ENCODE data around the gene REC8. TPM values are rescaled to one million over a fixed set of nuclear protein-coding genes. Genes with fewer than 3 reads are reported as not detected.
A peak's percentile ranks its signal among the peaks of the same experiment; 100 is the strongest.

Gene REC8
- total RNA-seq, 2 experiments from 2014 or later: 55.1 to 60.7 TPM

GRCh38 chr14:24132976-24133375 lies 38.9 kb upstream of the REC8 start:
- Mint-ChIP-seq H3K9me3 (no peaks in the 10 kb centered on the region), H3K4me3 (peak overlapping the region; percentile 33), H3K27me3 (no peaks in the 10 kb centered on the region), H3K27ac (peak overlapping the region; percentile 88), H3K36me3 (peaks cover 16% of the 10 kb centered on the region), H3K4me1 (peaks cover 32% of the 10 kb centered on the region)
- no peak for DNase-seq
- no peak for ATAC-seq (ENCODE audit: low read depth)
- POLR2A ChIA-PET: interaction anchor here (0.9 to 5.6 kb wide), 7 partner anchors 8 to 576 kb away, joined by 3 to 51 read pairs (median 6); partner anchors contain the start of genes DCAF11, EMC9, IRF9 and NRL

GRCh38 chr14:24133735-24134134 lies 38.1 kb upstream of the REC8 start:
- H3K27me3 Mint-ChIP-seq: no peaks in the 10 kb centered on the region
- H3K27ac Mint-ChIP-seq: no peak overlapping the region
- ATAC-seq (ENCODE audit: low read depth): no peak
- no peak for DNase-seq
- peaks cover 24% of the 10 kb centered on the region for H3K36me3 Mint-ChIP-seq
- H3K4me3 Mint-ChIP-seq: no peak overlapping the region
- H3K4me1 Mint-ChIP-seq: peaks cover 38% of the 10 kb centered on the region
- no peaks in the 10 kb centered on the region for H3K9me3 Mint-ChIP-seq
- POLR2A ChIA-PET: interaction anchor here (0.9 to 5.6 kb wide), 6 partner anchors 8 to 577 kb away, joined by 3 to 51 read pairs (median 8); partner anchors contain the start of genes DCAF11, EMC9, IRF9 and NRL

DNA sequence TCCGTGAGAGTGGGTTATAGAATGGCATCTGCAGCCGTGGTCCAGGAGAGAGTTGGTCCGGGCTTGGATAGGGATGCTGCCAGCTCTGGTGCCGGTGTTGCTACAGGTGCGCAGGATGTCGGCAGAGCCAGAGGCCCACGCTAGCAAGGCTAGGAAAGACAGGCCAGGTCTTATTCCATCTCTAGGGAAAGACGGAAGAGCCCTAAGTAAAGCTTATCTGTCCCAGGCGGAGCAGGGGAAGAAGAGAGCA lies 36.4 kb upstream of the REC8 start:
- H3K4me3 Mint-ChIP-seq: peak overlapping the region; percentile 96
- no peaks in the 10 kb centered on the region for H3K9me3 Mint-ChIP-seq
- H3K36me3 Mint-ChIP-seq: peaks cover 35% of the 10 kb centered on the region
- H3K4me1 Mint-ChIP-seq: peaks cover 50% of the 10 kb centered on the region
- no peaks in the 10 kb centered on the region for H3K27me3 Mint-ChIP-seq
- POLR2A ChIA-PET: interaction anchor here (0.5 to 7.5 kb wide), 20 partner anchors 11 to 301 kb away, joined by 3 to 176 read pairs (median 6); partner anchors contain the start of genes CHMP4A, DCAF11, IRF9 and NRL
- H3K27ac Mint-ChIP-seq: peak overlapping the region; percentile 94
- no peak for DNase-seq
- peak; percentile 1 for ATAC-seq (ENCODE audit: low read depth)

- ATAC-seq (ENCODE audit: low read depth) (peak; percentile 87), DNase-seq (peak; percentile 97)
- peaks cover 51% of the 10 kb centered on the region for H3K4me1 Mint-ChIP-seq
- H3K4me3 Mint-ChIP-seq: peak within 1 kb of the TSS; percentile 96
- H3K27me3 Mint-ChIP-seq: no peaks in the 10 kb centered on the region
- H3K27ac Mint-ChIP-seq: peak within 1 kb of the TSS; percentile 94
- no peaks in the 10 kb centered on the region for H3K9me3 Mint-ChIP-seq
- POLR2A ChIA-PET: interaction anchor here (0.5 to 7.5 kb wide), 24 partner anchors 8 to 301 kb away, joined by 3 to 176 read pairs (median 4); partner anchors contain the start of genes CHMP4A, DCAF11, IRF9 and NRL
- peaks cover 40% of the 10 kb centered on the region for H3K36me3 Mint-ChIP-seq
Measured at GRCh38 chr14:24135834-24136683, 35.8 kb upstream of the REC8 start, which contains the start of gene PSME1. Gene PSME1 (plus strand): TSS chr14:24136194. CDS start chr14:24136263, 69 bp downstream.

GRCh38 chr14:24136684-24137528 lies 35.0 kb upstream of the REC8 start:
- no peaks in the 10 kb centered on the region for H3K27me3 Mint-ChIP-seq
- H3K4me1 Mint-ChIP-seq: peaks cover 50% of the 10 kb centered on the region
- H3K4me3 Mint-ChIP-seq: peak overlapping the region; percentile 96
- DNase-seq (no peak), ATAC-seq (ENCODE audit: low read depth) (no peak)
- no peaks in the 10 kb centered on the region for H3K9me3 Mint-ChIP-seq
- H3K36me3 Mint-ChIP-seq: peaks cover 39% of the 10 kb centered on the region
- H3K27ac Mint-ChIP-seq: peak overlapping the region; percentile 94
- POLR2A ChIA-PET: interaction anchor here (0.9 to 7.5 kb wide), 15 partner anchors 7 to 160 kb away, joined by 3 to 176 read pairs (median 13); partner anchors contain the start of genes CHMP4A, DCAF11, IRF9 and NRL

DNA sequence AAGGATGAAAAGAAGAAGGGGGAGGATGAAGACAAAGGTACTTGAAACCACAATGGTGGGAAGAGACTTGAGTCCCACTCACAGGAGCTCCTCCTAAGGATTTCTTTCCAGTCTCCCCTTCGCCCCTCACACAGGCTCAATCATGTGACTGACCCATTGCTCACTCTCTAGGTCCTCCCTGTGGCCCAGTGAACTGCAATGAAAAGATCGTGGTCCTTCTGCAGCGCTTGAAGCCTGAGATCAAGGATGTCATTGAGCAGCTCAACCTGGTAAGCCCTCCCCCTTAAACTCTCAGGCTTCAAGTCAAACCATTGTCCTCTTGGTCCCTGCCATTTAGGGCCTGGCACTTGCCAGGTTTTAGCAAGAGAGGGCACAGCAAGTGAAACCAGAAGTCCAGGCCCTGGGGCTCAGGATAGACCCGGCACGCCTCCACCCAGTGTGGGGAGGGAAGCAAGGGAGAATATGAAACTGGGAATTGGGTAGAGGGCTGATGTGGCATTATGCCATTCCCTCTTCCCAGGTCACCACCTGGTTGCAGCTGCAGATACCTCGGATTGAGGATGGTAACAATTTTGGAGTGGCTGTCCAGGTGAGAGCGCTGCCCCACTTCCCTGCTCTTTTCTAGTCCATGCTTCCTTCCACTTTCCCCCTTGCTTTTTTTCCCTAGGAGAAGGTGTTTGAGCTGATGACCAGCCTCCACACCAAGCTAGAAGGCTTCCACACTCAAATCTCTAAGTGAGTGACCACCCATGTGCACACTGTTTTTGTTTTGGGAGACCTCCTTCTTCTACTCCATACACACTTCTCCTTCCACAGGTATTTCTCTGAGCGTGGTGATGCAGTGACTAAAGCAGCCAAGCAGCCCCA lies 34.1 kb upstream of the REC8 start:
- H3K4me1 Mint-ChIP-seq: peaks cover 47% of the 10 kb centered on the region
- H3K9me3 Mint-ChIP-seq: no peaks in the 10 kb centered on the region
- ATAC-seq (ENCODE audit: low read depth) (no peak), DNase-seq (no peak)
- H3K27me3 Mint-ChIP-seq: no peaks in the 10 kb centered on the region
- H3K27ac Mint-ChIP-seq: peak overlapping the region; percentile 94
- peaks cover 42% of the 10 kb centered on the region for H3K36me3 Mint-ChIP-seq
- H3K4me3 Mint-ChIP-seq: peak overlapping the region; percentile 100
- POLR2A ChIA-PET: interaction anchor here (1.2 to 7.5 kb wide), 11 partner anchors 9 to 76 kb away, joined by 3 to 176 read pairs (median 17); partner anchors contain the start of genes CHMP4A, DCAF11, IRF9 and NRL

DNA sequence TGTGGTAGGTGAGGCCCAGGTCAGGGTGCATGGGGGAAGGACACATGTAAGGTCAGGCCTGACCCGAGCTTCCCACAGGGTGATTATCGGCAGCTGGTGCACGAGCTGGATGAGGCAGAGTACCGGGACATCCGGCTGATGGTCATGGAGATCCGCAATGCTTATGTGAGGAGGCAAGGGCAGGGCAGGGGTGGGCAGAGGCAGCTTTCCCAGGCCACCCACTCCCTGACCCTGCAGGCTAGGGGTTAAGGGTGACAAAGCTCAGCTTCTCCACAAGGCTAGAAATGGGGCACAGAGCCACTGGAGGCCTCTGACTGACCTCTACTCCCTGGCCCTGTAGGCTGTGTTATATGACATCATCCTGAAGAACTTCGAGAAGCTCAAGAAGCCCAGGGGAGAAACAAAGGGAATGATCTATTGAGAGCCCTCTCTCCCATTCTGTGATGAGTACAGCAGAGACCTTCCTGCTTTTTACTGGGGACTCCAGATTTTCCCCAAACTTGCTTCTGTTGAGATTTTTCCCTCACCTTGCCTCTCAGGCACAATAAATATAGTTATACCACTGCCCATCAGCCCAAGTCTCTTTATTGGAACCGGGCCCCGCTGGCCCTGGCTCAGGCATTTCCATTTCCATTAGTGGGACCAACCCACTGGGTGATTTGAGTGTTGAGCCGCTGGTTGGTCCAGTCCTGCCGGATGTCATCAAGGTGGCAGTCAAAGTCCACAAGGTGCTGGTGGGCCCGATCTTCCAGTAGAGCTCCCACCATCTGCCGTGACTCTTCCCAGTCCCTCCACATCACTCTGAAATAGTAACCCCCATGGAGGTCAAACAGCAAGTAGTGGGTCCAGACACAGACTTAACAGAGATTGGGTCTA lies 33.2 kb upstream of the REC8 start:
- peak overlapping the region; percentile 100 for H3K4me3 Mint-ChIP-seq
- H3K36me3 Mint-ChIP-seq: peaks cover 47% of the 10 kb centered on the region
- POLR2A ChIA-PET: interaction anchor here (0.6 to 7.5 kb wide), 5 partner anchors 8 to 57 kb away, joined by 3 to 176 read pairs (median 94); partner anchors contain the start of genes DCAF11, IRF9, NRL and PSME2
- peaks cover 52% of the 10 kb centered on the region for H3K4me1 Mint-ChIP-seq
- DNase-seq: no peak
- ATAC-seq (ENCODE audit: low read depth): no peak
- no peaks in the 10 kb centered on the region for H3K9me3 Mint-ChIP-seq
- peak overlapping the region; percentile 76 for H3K27ac Mint-ChIP-seq
- H3K27me3 Mint-ChIP-seq: no peaks in the 10 kb centered on the region

DNA sequence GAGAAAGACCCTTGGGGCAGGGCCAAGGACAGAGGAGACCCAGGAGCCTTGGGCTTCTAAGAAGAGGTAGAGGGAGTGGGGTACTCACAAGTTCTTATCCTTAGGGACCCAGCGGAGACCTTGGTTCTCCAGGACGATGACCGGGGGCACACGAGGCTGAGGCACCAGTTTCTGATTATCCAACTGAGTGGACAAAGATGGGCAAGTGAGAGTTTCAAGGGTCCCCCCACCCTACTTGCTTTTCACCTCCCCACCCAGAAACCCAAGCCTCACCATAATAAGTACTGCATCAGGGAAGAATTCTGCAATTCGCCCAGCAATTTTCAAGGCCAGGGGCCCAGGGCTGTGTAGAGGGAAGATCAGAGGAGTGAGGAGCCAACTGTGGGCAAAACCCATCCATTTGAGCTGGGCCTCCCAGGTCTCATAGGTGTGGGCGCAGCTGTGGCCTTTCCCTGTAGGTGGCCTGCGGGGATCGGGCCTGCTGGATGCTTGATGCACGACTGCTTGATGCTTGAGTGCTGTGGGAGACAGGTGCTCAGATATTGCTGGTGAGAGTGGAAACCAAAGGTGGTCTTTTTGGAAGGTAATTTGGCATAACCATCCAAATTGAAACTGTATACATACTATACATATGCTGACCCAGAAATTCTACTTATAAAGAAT lies 32.5 kb upstream of the REC8 start:
- Mint-ChIP-seq H3K36me3 (peaks cover 49% of the 10 kb centered on the region), H3K27ac (peak overlapping the region; percentile 76), H3K27me3 (no peaks in the 10 kb centered on the region), H3K4me3 (peak overlapping the region; percentile 100), H3K9me3 (no peaks in the 10 kb centered on the region), H3K4me1 (peaks cover 58% of the 10 kb centered on the region)
- ATAC-seq (ENCODE audit: low read depth): no peak
- no peak for DNase-seq
- POLR2A ChIA-PET: interaction anchor here (0.6 to 14.1 kb wide), 7 partner anchors 8 to 106 kb away, joined by 3 to 347 read pairs (median 94); partner anchors contain the start of genes DCAF11, IRF9, NRL and PSME2

- H3K36me3 Mint-ChIP-seq: peaks cover 57% of the 10 kb centered on the region
- no peaks in the 10 kb centered on the region for H3K9me3 Mint-ChIP-seq
- no peaks in the 10 kb centered on the region for H3K27me3 Mint-ChIP-seq
- POLR2A ChIA-PET: interaction anchor here (0.5 to 14.1 kb wide), 18 partner anchors 9 to 102 kb away, joined by 3 to 347 read pairs (median 6); partner anchors contain the start of genes CHMP4A, DCAF11, IRF9 and MDP1
- peak; percentile 96 for DNase-seq
- peak within 1 kb of the TSS; percentile 100 for H3K4me3 Mint-ChIP-seq
- H3K4me1 Mint-ChIP-seq: peaks cover 63% of the 10 kb centered on the region
- ATAC-seq (ENCODE audit: low read depth): peak; percentile 91
- H3K27ac Mint-ChIP-seq: peak within 1 kb of the TSS; percentile 98
Measured at GRCh38 chr14:24141097-24141880, 30.6 kb upstream of the REC8 start, which contains the start of gene EMC9. Gene EMC9 (minus strand): TSS chr14:24141591. CDS start chr14:24141304, 287 bp downstream.

DNA sequence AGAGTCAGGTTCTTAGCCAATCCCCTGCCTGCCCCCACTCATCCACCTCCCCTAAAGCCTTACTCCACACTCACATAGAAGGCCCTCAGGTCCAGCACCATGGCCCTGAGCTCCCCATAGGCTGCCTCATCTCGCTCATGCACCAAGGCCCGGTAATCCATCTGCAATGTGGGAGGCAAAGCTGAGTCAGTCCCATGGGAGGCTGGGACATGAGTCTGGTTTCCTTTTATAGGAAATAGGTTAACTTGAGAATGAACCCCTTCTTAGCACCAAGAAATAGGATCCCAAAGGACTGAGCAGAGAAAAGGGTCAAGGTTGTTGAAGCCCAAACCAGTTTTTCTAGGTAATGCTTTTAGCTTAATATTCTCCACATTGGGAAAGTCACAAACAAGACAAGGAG lies 28.4 kb upstream of the REC8 start:
- H3K36me3 Mint-ChIP-seq: peaks cover 47% of the 10 kb centered on the region
- H3K27ac Mint-ChIP-seq: peak overlapping the region; percentile 54
- DNase-seq (no peak), ATAC-seq (ENCODE audit: low read depth) (no peak)
- H3K4me3 Mint-ChIP-seq: peak overlapping the region; percentile 7
- H3K4me1 Mint-ChIP-seq: peaks cover 51% of the 10 kb centered on the region
- POLR2A ChIA-PET: interaction anchor here (0.9 to 14.1 kb wide), 3 partner anchors 7 to 29 kb away, joined by 4 to 347 read pairs (median 4); partner anchors contain the start of genes DCAF11, IRF9, NRL and PSME1
- no peaks in the 10 kb centered on the region for H3K9me3 Mint-ChIP-seq
- no peaks in the 10 kb centered on the region for H3K27me3 Mint-ChIP-seq

Data from activated naive CD8-positive, alpha-beta T cell treated with anti-CD3 and anti-CD28 coated beads, Interleukin-2, amount 10 ng/mL, durations not matched to agents 7 days and 5 days (primary cell).